ENCODE results near the gene HSPA4L.
A peak's percentile ranks its signal among the peaks of the same experiment; 100 is the strongest.

The HSPA4L gene

GRCh38 chr4:127783955-127784770, 2.0 kb downstream of the HSPA4L start:
- no peak for DNase-seq

GRCh38 chr4:127788517-127788916, 6.4 kb downstream of the HSPA4L start:
- DNase-seq = peak; percentile 33

- DNase-seq = no peak
Measured at GRCh38 chr4:127791391-127791790, 9.3 kb downstream of the HSPA4L start.

GRCh38 chr4:127793528-127793927, 11.4 kb downstream of the HSPA4L start:
- DNase-seq = no peak

GRCh38 chr4:127799711-127800110, 17.6 kb downstream of the HSPA4L start:
- DNase-seq = no peak

- DNase-seq = peak; percentile 1
Measured at GRCh38 chr4:127809173-127809800, 27.2 kb downstream of the HSPA4L start.

- no peak for DNase-seq
Measured at GRCh38 chr4:127810551-127810950, 28.4 kb downstream of the HSPA4L start.

- DNase-seq = no peak
Measured at GRCh38 chr4:127822430-127822829, 40.3 kb downstream of the HSPA4L start.

- no peak for DNase-seq
Measured at GRCh38 chr4:127828121-127828520, 46.0 kb downstream of the HSPA4L start.

GRCh38 chr4:127829014-127829413, 46.9 kb downstream of the HSPA4L start:
- DNase-seq = no peak

- DNase-seq = no peak
Measured at GRCh38 chr4:127832585-127832984, 50.5 kb downstream of the HSPA4L start.

- DNase-seq = no peak
Measured at GRCh38 chr4:127843704-127844600, 61.8 kb downstream of the HSPA4L start.

- DNase-seq = no peak
Measured at GRCh38 chr4:127844601-127845116, 62.5 kb downstream of the HSPA4L start.

GRCh38 chr4:127846061-127846460, 63.9 kb downstream of the HSPA4L start:
- no peak for DNase-seq

- no peak for DNase-seq
Measured at GRCh38 chr4:127846765-127847164, 64.6 kb downstream of the HSPA4L start.

GRCh38 chr4:127849505-127850234, 67.5 kb downstream of the HSPA4L start:
- DNase-seq = no peak

GRCh38 chr4:127852661-127853060, 70.5 kb downstream of the HSPA4L start:
- no peak for DNase-seq

GRCh38 chr4:127856196-127856812, 74.2 kb downstream of the HSPA4L start:
- no peak for DNase-seq

- no peak for DNase-seq
Measured at GRCh38 chr4:127856813-127857447, 74.8 kb downstream of the HSPA4L start.

GRCh38 chr4:127857641-127858040, 75.5 kb downstream of the HSPA4L start:
- DNase-seq = no peak

GRCh38 chr4:127868196-127868595, 86.1 kb downstream of the HSPA4L start:
- no peak for DNase-seq

GRCh38 chr4:127870281-127870680, 88.2 kb downstream of the HSPA4L start:
- no peak for DNase-seq

Data from NCI-H82 (cell line).